Stimulated activated naive CD8-positive, alpha-beta T cell treated with anti-CD3 and anti-CD28 coated beads, Interleukin-15, amount 100 ng/mL, for 72 hours (primary cell): Measurements from ENCODE around the gene MYO18A.

Source experiments
- ATAC-seq: fragments of 150-1000 bp; cut with Tn5 transposase; 2 replicates; pipeline ENCODE4 v1.10.0; 2021; ENCODE audit warnings: mild to moderate bottlenecking, moderate library complexity
- DNase-seq, 2 donors: peaks; one replicate each; pipeline ENCODE4 v3.0.0; 2021 to 2022
- H3K27ac Mint-ChIP-seq, 2 donors: one replicate each; pipeline ENCODE4 v1.8.0; 2022; ENCODE audit warnings: mild to moderate bottlenecking in 2 of 2, mixed read lengths in 2 of 2, moderate library complexity in 2 of 2
- H3K27me3 Mint-ChIP-seq: one replicate; pipeline ENCODE4 v1.8.0; 2022; ENCODE audit warnings: mixed read lengths
- H3K4me1 Mint-ChIP-seq: one replicate; pipeline ENCODE4 v1.8.0; 2022; ENCODE audit warnings: mild to moderate bottlenecking, mixed read lengths
- H3K4me3 Mint-ChIP-seq, 2 donors: one replicate each; pipeline ENCODE4 v1.8.0; 2022; ENCODE audit warnings: mild to moderate bottlenecking in 2 of 2, mixed read lengths in 2 of 2, moderate library complexity in 1 of 2
- H3K9me3 Mint-ChIP-seq, 2 donors: one replicate each; pipeline ENCODE4 v1.8.0; 2022; ENCODE audit warnings: mixed read lengths in 2 of 2

Gene MYO18A

GRCh38 chr17:29116804-29117753, 63.1 kb downstream of the MYO18A start:
- peak; percentile 67 for ATAC-seq
- H3K4me1 Mint-ChIP-seq, result peaks cover 15% of the 10 kb centered on the region
- no peaks in the 10 kb centered on the region for H3K27me3 Mint-ChIP-seq
- H3K9me3 Mint-ChIP-seq, result no peaks in the 10 kb centered on the region
- H3K27ac Mint-ChIP-seq, result peak overlapping the region in 1 of 2 donors; percentile 93
- DNase-seq, result peak; percentile 70 to 72
- H3K4me3 Mint-ChIP-seq, result no peak overlapping the region

DNA sequence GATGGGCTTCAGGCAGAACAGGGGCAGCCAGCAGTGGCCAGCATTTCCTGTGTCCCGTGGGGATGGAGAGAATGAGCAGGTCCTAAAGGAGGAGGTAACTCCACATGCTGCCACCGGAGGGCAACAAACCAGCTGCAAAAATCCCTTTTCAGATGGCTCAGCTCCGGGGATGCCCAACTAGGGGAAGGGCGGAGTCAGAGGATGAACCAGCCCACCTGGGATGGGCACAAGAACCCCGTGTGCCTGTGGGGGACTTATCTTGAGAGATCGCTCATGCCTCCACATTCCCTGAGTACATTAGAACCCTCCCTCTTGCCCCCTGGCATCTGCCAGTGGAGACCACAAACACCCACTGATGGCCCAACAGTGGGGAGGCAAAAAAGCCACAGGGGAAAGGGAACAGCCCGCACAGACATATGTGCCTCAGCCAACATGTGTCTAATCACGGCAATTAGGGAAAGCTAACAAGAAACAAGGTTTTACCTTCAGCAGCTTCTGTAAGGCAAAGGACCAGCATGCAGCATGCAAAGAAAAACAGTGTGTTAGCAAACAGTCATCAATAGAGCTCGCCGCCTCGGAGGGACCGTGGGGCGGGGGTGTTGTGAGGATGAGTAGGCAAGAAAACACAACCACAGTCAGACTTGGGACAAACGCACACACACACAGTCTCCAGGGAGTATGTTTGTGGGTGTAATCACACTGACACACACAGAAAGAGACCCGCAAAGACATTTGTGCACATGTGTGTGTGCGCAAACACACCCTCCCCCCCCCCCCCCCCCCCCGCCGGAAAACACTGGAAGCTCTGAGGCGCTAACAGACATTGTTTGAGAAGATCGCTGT, 64.0 kb downstream of the MYO18A start:
- H3K4me3 Mint-ChIP-seq, result no peak overlapping the region
- DNase-seq (peak; percentile 46 to 63), ATAC-seq (peak; percentile 67)
- no peaks in the 10 kb centered on the region for H3K9me3 Mint-ChIP-seq
- no peak overlapping the region for H3K27ac Mint-ChIP-seq
- no peaks in the 10 kb centered on the region for H3K27me3 Mint-ChIP-seq
- H3K4me1 Mint-ChIP-seq, result peaks cover 19% of the 10 kb centered on the region

- Mint-ChIP-seq H3K27ac (peak overlapping the region in 1 of 2 donors; percentile 27), H3K27me3 (no peaks in the 10 kb centered on the region), H3K9me3 (no peaks in the 10 kb centered on the region), H3K4me3 (no peak overlapping the region), H3K4me1 (peaks cover 20% of the 10 kb centered on the region)
- ATAC-seq, result no peak
- no peak for DNase-seq
Observed at GRCh38 chr17:29115435-29115834, 64.8 kb downstream of the MYO18A start.

GRCh38 chr17:29114141-29114540, 66.1 kb downstream of the MYO18A start:
- Mint-ChIP-seq H3K4me3 (no peak overlapping the region), H3K27ac (no peak overlapping the region), H3K27me3 (no peaks in the 10 kb centered on the region), H3K4me1 (peaks cover 20% of the 10 kb centered on the region), H3K9me3 (no peaks in the 10 kb centered on the region)
- ATAC-seq (no peak), DNase-seq (no peak)

GRCh38 chr17:29113334-29113733, 66.9 kb downstream of the MYO18A start:
- H3K27me3 Mint-ChIP-seq, result no peaks in the 10 kb centered on the region
- no peak for DNase-seq
- no peak overlapping the region for H3K4me3 Mint-ChIP-seq

GRCh38 chr17:29112771-29113295, 67.4 kb downstream of the MYO18A start:
- H3K27me3 Mint-ChIP-seq, result no peaks in the 10 kb centered on the region
- H3K4me1 Mint-ChIP-seq, result peaks cover 20% of the 10 kb centered on the region
- no peak for DNase-seq
- no peak overlapping the region for H3K4me3 Mint-ChIP-seq
- no peak overlapping the region for H3K27ac Mint-ChIP-seq
- H3K9me3 Mint-ChIP-seq, result no peaks in the 10 kb centered on the region
- ATAC-seq, result no peak

More at GRCh38 chr17:29113334-29113733, 66.9 kb downstream of the MYO18A start:
- no peak for ATAC-seq
- Mint-ChIP-seq H3K4me1 (peaks cover 20% of the 10 kb centered on the region), H3K9me3 (no peaks in the 10 kb centered on the region), H3K27ac (no peak overlapping the region)

GRCh38 chr17:29111816-29112499, 68.2 kb downstream of the MYO18A start:
- Mint-ChIP-seq H3K27ac (peak overlapping the region in 1 of 2 donors; percentile 63), H3K4me3 (no peak overlapping the region)
- ATAC-seq, result peak; percentile 73

DNA sequence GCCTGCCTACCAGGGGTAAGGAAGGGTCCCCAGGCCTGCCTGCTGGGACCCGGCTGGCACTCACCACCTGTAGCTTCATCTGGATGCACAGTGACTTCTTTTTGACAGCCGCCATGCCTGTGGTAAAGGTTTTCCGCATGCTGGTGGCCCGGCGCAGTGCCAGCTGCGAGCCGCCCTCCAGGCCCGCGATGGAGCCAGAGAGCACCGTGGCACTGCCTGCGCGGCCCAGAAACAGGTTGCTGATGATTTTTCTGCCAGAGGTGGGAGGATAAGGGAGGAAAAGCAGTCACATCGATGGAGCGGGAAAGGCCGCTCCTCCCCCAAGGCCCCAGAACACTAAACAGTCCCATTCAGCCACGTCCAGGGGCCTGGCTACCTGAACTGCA, 69.8 kb downstream of the MYO18A start:
- no peak overlapping the region for H3K4me3 Mint-ChIP-seq

More at GRCh38 chr17:29111816-29112499, 68.2 kb downstream of the MYO18A start:
- DNase-seq, result peak; percentile 64 to 66
- no peaks in the 10 kb centered on the region for H3K9me3 Mint-ChIP-seq
- H3K4me1 Mint-ChIP-seq, result peaks cover 18% of the 10 kb centered on the region
- H3K27me3 Mint-ChIP-seq, result no peaks in the 10 kb centered on the region

GRCh38 chr17:29109477-29110371, 70.5 kb downstream of the MYO18A start:
- Mint-ChIP-seq H3K27me3 (no peaks in the 10 kb centered on the region), H3K27ac (no peak overlapping the region), H3K4me1 (peaks cover 6% of the 10 kb centered on the region), H3K9me3 (no peaks in the 10 kb centered on the region), H3K4me3 (no peak overlapping the region)
- ATAC-seq (no peak), DNase-seq (no peak)

More for the DNA sequence above, 69.8 kb downstream of the MYO18A start:
- Mint-ChIP-seq H3K9me3 (no peaks in the 10 kb centered on the region), H3K27me3 (no peaks in the 10 kb centered on the region), H3K27ac (no peak overlapping the region), H3K4me1 (peaks cover 6% of the 10 kb centered on the region)
- no peak for ATAC-seq
- no peak for DNase-seq

DNA sequence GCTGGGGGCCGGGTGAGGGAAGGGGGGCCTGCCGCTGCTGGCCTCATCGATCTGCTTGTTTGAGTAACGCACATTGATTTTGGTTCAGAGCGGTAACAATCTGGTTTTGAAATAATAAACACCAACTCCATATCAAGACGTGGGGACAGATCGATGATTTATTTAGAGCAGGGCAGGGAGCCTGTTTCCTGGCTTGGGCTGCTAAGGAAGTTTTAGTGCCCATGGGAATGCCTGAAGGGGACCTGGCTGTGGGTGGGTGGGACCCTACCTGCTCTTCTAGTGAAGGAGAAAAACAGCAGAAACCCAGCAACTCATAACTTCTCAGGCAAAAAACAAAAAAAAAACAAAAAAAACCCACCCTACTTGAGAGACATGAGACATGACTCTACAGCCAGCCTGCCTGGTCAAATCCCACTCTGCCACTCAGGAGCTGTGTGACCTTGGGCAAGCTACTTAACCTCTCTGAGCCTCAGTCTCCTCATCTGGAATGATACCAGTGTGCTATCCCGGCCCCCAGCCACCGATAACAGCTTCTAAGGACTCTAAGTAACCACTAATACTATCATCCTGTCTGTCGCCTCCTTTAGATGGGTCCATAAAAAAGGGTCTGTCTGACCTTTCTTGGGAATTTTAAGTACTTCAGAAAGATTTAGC, 71.2 kb downstream of the MYO18A start:
- ATAC-seq, result no peak
- H3K4me1 Mint-ChIP-seq, result peaks cover 6% of the 10 kb centered on the region
- no peaks in the 10 kb centered on the region for H3K9me3 Mint-ChIP-seq
- H3K4me3 Mint-ChIP-seq, result no peak overlapping the region
- H3K27ac Mint-ChIP-seq, result no peak overlapping the region
- DNase-seq, result no peak
- H3K27me3 Mint-ChIP-seq, result no peaks in the 10 kb centered on the region

GRCh38 chr17:29107933-29108822, 72.0 kb downstream of the MYO18A start:
- H3K27me3 Mint-ChIP-seq, result no peaks in the 10 kb centered on the region
- ATAC-seq (no peak), DNase-seq (no peak)
- no peak overlapping the region for H3K4me3 Mint-ChIP-seq
- H3K9me3 Mint-ChIP-seq, result no peaks in the 10 kb centered on the region
- no peak overlapping the region for H3K27ac Mint-ChIP-seq
- peaks cover 6% of the 10 kb centered on the region for H3K4me1 Mint-ChIP-seq

DNA sequence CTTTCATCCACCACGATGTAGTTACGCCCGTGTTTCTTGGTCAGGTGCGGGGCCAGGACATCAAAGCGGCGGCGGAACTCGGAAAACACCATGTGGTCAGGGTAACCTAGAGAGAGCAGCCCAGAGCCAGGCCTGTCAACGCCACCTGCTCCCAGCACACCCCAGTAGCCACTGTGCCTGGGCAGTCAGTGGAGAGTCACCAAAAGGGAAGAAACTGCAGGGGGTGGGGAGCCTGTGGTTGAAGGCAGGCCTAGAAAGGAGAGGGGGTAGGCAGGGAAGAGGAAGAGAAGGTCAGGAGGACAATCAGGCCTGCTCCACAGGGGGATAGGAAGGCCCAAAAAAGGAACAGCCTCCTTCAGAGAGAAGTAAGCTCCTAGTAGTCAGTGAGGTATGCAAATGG, 73.1 kb downstream of the MYO18A start:
- Mint-ChIP-seq H3K4me3 (no peak overlapping the region), H3K27ac (peak overlapping the region; percentile 3 to 77), H3K27me3 (no peaks in the 10 kb centered on the region), H3K9me3 (no peaks in the 10 kb centered on the region), H3K4me1 (peaks cover 6% of the 10 kb centered on the region)
- no peak for ATAC-seq
- no peak for DNase-seq

DNA sequence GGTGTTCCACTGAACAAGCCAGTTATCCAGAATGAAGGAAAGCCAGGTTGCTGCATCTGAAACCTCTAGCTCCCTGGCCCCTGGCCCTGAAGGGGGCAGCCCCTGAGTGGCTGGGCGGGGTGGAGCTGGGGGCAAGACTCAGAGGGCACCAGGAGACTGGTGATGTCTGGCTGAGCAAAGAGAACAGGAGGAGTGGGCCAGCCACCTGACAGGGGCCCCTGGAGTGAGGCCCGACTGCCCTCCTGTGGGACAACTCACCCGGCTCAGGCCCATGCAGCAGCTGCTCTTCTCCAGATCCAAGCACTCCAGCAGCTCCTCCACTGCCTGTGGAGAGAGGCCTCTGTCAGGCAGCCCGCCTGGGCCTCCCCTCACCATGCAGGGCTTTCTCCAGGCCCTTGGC, 76.9 kb downstream of the MYO18A start:
- no peaks in the 10 kb centered on the region for H3K9me3 Mint-ChIP-seq
- H3K4me1 Mint-ChIP-seq, result peaks cover 12% of the 10 kb centered on the region
- H3K4me3 Mint-ChIP-seq, result no peak overlapping the region
- DNase-seq (no peak), ATAC-seq (no peak)
- no peaks in the 10 kb centered on the region for H3K27me3 Mint-ChIP-seq
- H3K27ac Mint-ChIP-seq, result no peak overlapping the region
